H1 (cell line): Measurements from ENCODE around the gene KCNH1. TPM values are rescaled to one million over a fixed set of nuclear protein-coding genes. Genes with fewer than 3 reads are reported as not detected.

Experiments
- CTCF ChIA-PET: fragments of 300-600 bp; sonication (Branson Sonifier 250); formaldehyde crosslinking; loops from one replicate; lab custom pipeline; 2021; ENCODE audit not compliant: partially characterized antibody; lab: Charles Lee
- POLR2A ChIA-PET: fragments of 300-600 bp; sonication (Branson Sonifier 250); formaldehyde crosslinking; loops from one replicate; lab custom pipeline; 2021; ENCODE audit warnings: inconsistent platforms; ENCODE audit not compliant: partially characterized antibody; lab: Charles Lee
- DNase-seq, 2 experiments: peaks; one replicate each; pipeline versions ENCODE4 v3.0.0 to v3.0.0-alpha.2; 2010 to 2022; ENCODE audit warnings: low spot score in 2 of 2, low read depth in 1 of 2, mixed read lengths in 1 of 2
- FAIRE-seq: peaks from 2 replicates; lab custom pipeline; 2011; peaks lifted over from hg19 to GRCh38; lab: Jason Lieb, UNC
- H2AFZ ChIP-seq: 2 replicates; pipeline ENCODE4 v1.8.1; 2012; ENCODE audit warnings: low read length, inconsistent platforms
- H2AK5ac ChIP-seq: 2 replicates; pipeline ENCODE4 v1.6.1; 2013; ENCODE audit warnings: low read depth, low read length
- H2BK120ac ChIP-seq: replicated peaks from 2 replicates; pipeline ENCODE3; 2013; ENCODE audit warnings: low read depth, low read length, inconsistent platforms
- H2BK12ac ChIP-seq: 2 replicates; pipeline ENCODE4 v1.6.1; 2013; ENCODE audit warnings: low read depth, low read length
- H2BK15ac ChIP-seq: 2 replicates; pipeline ENCODE4 v1.6.1; 2013; ENCODE audit warnings: low read length
- H2BK20ac ChIP-seq: 2 replicates; pipeline ENCODE4 v1.6.1; 2013; ENCODE audit warnings: low read length
- H2BK5ac ChIP-seq: 2 replicates; pipeline ENCODE4 v1.6.1; 2013; ENCODE audit warnings: low read depth, low read length
- H3K14ac ChIP-seq: 2 replicates; pipeline ENCODE4 v1.6.1; 2013; ENCODE audit warnings: inconsistent platforms; ENCODE audit not compliant: insufficient read length
- H3K18ac ChIP-seq: 2 replicates; pipeline ENCODE4 v1.6.1; 2013; ENCODE audit warnings: low read length; ENCODE audit errors: extremely low read depth
- H3K23ac ChIP-seq: 2 replicates; pipeline ENCODE4 v1.6.1; 2013; ENCODE audit warnings: inconsistent platforms; ENCODE audit not compliant: insufficient read length
- H3K23me2 ChIP-seq: 2 replicates; pipeline ENCODE4 v1.6.1; 2013; ENCODE audit warnings: low read depth, low read length
- H3K27ac ChIP-seq: 2 replicates; pipeline ENCODE4 v1.6.1; 2011; ENCODE audit warnings: low read depth, low read length, inconsistent platforms
- H3K27me3 ChIP-seq, 4 experiments: replicated peaks in 1 of 4; 1 replicate in 1 of 4; 2 replicates in 3 of 4; pipeline versions ENCODE4 v1.6.1 to v1.8.1; 2011 to 2013; ENCODE audit warnings: low read length in 3 of 4, mild to moderate bottlenecking in 3 of 4, inconsistent platforms in 2 of 4, mixed read lengths in 2 of 4, moderate library complexity in 1 of 4; ENCODE audit not compliant: control insufficient read depth in 3 of 4, insufficient read depth in 3 of 4; ENCODE audit errors: extremely low read depth in 1 of 4
- H3K36me3 ChIP-seq, 4 experiments: 2 replicates each; pipeline versions ENCODE4 v1.6.1 to v1.8.1; 2011 to 2013; ENCODE audit warnings: mild to moderate bottlenecking in 4 of 4, low read length in 3 of 4, moderate library complexity in 2 of 4, control low read depth in 1 of 4, inconsistent platforms in 1 of 4; ENCODE audit not compliant: insufficient read depth in 4 of 4, control insufficient read depth in 2 of 4
- H3K4ac ChIP-seq: replicated peaks from 2 replicates; pipeline ENCODE3; 2013; ENCODE audit warnings: low read length, low read depth, mixed read lengths, inconsistent platforms; ENCODE audit not compliant: insufficient read length
- H3K4me1 ChIP-seq, 4 experiments: replicated peaks in 1 of 4; 1 replicate in 1 of 4; 2 replicates in 3 of 4; pipeline versions ENCODE4 v1.6.1 to v1.8.1; 2011 to 2013; ENCODE audit warnings: low read length in 3 of 4, inconsistent platforms in 2 of 4, mixed read lengths in 1 of 4; ENCODE audit not compliant: insufficient read depth in 4 of 4, control insufficient read depth in 3 of 4
- H3K4me2 ChIP-seq, 2 experiments: 2 replicates each; pipeline versions ENCODE4 v1.6.1 to v1.8.1; 2011 to 2013; ENCODE audit warnings: low read depth in 2 of 2, low read length in 2 of 2, control low read depth in 1 of 2, inconsistent platforms in 1 of 2, mild to moderate bottlenecking in 1 of 2; ENCODE audit not compliant: insufficient read depth in 1 of 2
- H3K4me3 ChIP-seq, 4 experiments: fragments of 200-600, 300-600 bp in 1 of 4; sonication (generic), shearing (Covaris generic), sonication (Bioruptor Twin) in 1 of 4; 2 replicates each; pipeline versions ENCODE4 v1.5.1 to v1.8.1; 2011 to 2016; ENCODE audit warnings: low read length in 4 of 4, low read depth in 3 of 4, control low read depth in 2 of 4, inconsistent platforms in 2 of 4, mild to moderate bottlenecking in 2 of 4, mixed read lengths in 1 of 4, moderate library complexity in 1 of 4; ENCODE audit not compliant: insufficient read depth in 2 of 4; ENCODE audit errors: extremely low read depth in 1 of 4
- H3K56ac ChIP-seq: replicated peaks from 2 replicates; pipeline ENCODE3; 2013; ENCODE audit warnings: low read depth, mild to moderate bottlenecking, mixed read lengths, low read length, inconsistent platforms; ENCODE audit not compliant: insufficient read length
- H3K79me1 ChIP-seq: 2 replicates; pipeline ENCODE4 v1.6.1; 2013; ENCODE audit warnings: low read depth, low read length, control low read depth
- H3K79me2 ChIP-seq, 2 experiments: 2 replicates each; pipeline versions ENCODE4 v1.6.1 to v1.8.1; 2012 to 2013; ENCODE audit warnings: low read length in 2 of 2, mild to moderate bottlenecking in 2 of 2, inconsistent platforms in 1 of 2; ENCODE audit not compliant: insufficient read depth in 2 of 2, control insufficient read depth in 1 of 2
- H3K9ac ChIP-seq, 4 experiments: replicated peaks in 1 of 4; 1 replicate in 1 of 4; 2 replicates in 3 of 4; pipeline versions ENCODE4 v1.6.1 to v1.8.1; 2011 to 2013; ENCODE audit warnings: low read depth in 3 of 4, low read length in 3 of 4, control low read depth in 2 of 4, mild to moderate bottlenecking in 2 of 4, moderate library complexity in 2 of 4, inconsistent platforms in 1 of 4; ENCODE audit errors: extremely low read depth in 1 of 4
- H3K9me3 ChIP-seq, 2 experiments: 2 replicates each; pipeline versions ENCODE4 v1.6.1 to v1.8.1; 2012 to 2013; ENCODE audit warnings: mild to moderate bottlenecking in 2 of 2, moderate library complexity in 2 of 2, control low read depth in 1 of 2, inconsistent platforms in 1 of 2, low read depth in 1 of 2, low read length in 1 of 2, mixed read lengths in 1 of 2; ENCODE audit not compliant: insufficient read depth in 2 of 2
- H4K20me1 ChIP-seq, 2 experiments: replicated peaks in 1 of 2; 2 replicates each; pipeline versions ENCODE3 to v1.8.1; 2011 to 2013; ENCODE audit warnings: inconsistent platforms in 2 of 2, low read length in 2 of 2, mild to moderate bottlenecking in 1 of 2; ENCODE audit not compliant: insufficient read depth in 2 of 2, control insufficient read depth in 1 of 2
- H4K5ac ChIP-seq: 2 replicates; pipeline ENCODE4 v1.6.1; 2013; ENCODE audit warnings: low read length, low read depth, mixed read lengths, inconsistent platforms; ENCODE audit not compliant: insufficient read length
- H4K8ac ChIP-seq: 2 replicates; pipeline ENCODE4 v1.8.0; 2013; ENCODE audit warnings: mild to moderate bottlenecking, moderate library complexity, low read length, inconsistent platforms; ENCODE audit not compliant: insufficient read depth; ENCODE audit errors: extremely low read depth
- H4K91ac ChIP-seq: replicated peaks from 2 replicates; pipeline ENCODE3; 2013; ENCODE audit warnings: low read length, mixed read lengths, inconsistent platforms; ENCODE audit not compliant: insufficient read length
- CHD1 ChIP-seq: IDR thresholded peaks from 2 replicates; pipeline ENCODE4 v1.6.1; 2012; ENCODE audit warnings: low read depth, low read length, improper control_type of control experiment
- EGR1 ChIP-seq: IDR thresholded peaks from 2 replicates; pipeline ENCODE4 v1.6.1; 2011; ENCODE audit warnings: low read depth, low read length, borderline replicate concordance
- FOSL1 ChIP-seq: IDR thresholded peaks from 2 replicates; pipeline ENCODE4 v1.6.1; 2011; ENCODE audit warnings: mild to moderate bottlenecking, low read depth, low read length, moderate library complexity; ENCODE audit not compliant: insufficient read depth
- NANOG ChIP-seq: IDR thresholded peaks from 2 replicates; pipeline ENCODE4 v1.6.1; 2011; ENCODE audit warnings: low read length, low read depth, mild to moderate bottlenecking, inconsistent platforms; ENCODE audit not compliant: insufficient read depth, poor library complexity, severe bottlenecking
- NRF1 ChIP-seq: IDR thresholded peaks from 2 replicates; pipeline ENCODE4 v1.6.1; 2011; ENCODE audit warnings: mild to moderate bottlenecking, low read depth, low read length, improper control_type of control experiment
- RBBP5 ChIP-seq: IDR thresholded peaks from 2 replicates; pipeline ENCODE4 v1.7.1; 2012; ENCODE audit warnings: low read depth, mild to moderate bottlenecking, inconsistent platforms, low read length, moderate library complexity, borderline replicate concordance
- SRF ChIP-seq: IDR thresholded peaks from 2 replicates; pipeline ENCODE4 v1.6.1; 2011; ENCODE audit warnings: mild to moderate bottlenecking, low read depth, low read length, moderate library complexity
- WGBS, 2 experiments: shearing (Covaris generic) in 1 of 2; methylation state at CpG; one replicate each; pipeline versions ENCODE4 v1.1.6 to v1.1.7; 2013 to 2015; ENCODE audit warnings: low lambda C conversion rate in 2 of 2, mixed read lengths in 2 of 2, inconsistent platforms in 1 of 2, low coverage in 1 of 2, missing lambda C conversion rate in 1 of 2; ENCODE audit not compliant: insufficient replicate concordance in 2 of 2, insufficient coverage in 1 of 2, insufficient read length in 1 of 2; ENCODE audit errors: extremely low coverage in 1 of 2, missing lambda C conversion rate in 1 of 2; 5-methylcytosine and 5-hydroxymethylcytosine counted together
- polyA plus RNA-seq, 7 experiments: library from polyadenylated mRNA; depleted of rRNA in 3 of 7; stranded (reverse) in 5 of 7; unstranded in 2 of 7; fragments of >200 nt in 5 of 7; fragments of 200-250 nt in 2 of 7; gene quantifications; 1 replicate in 5 of 7; 2 replicates in 1 of 7; 4 replicates in 1 of 7; pipeline versions ENCODE4 v1.2.1 to v1.2.3, GENCODE V29; 2011 to 2013; ENCODE audit warnings: missing spikeins in 2 of 7, mixed read lengths in 2 of 7
- total RNA-seq: library from RNA; stranded (reverse); fragmentation: NEBNext Ultra II Directional; extraction: Animal tissue kit (Norgen Biotek cat#: 25700); gene quantifications from 2 replicates; pipeline ENCODE4 v1.2.1, GENCODE V29; 2021
- TF ChIP-seq, protein P1 (sequence below): IDR thresholded peaks from 2 replicates; pipeline ENCODE4 v1.6.1; 2011; ENCODE audit warnings: low read depth, mild to moderate bottlenecking, low read length; ENCODE audit not compliant: insufficient read depth
- TF ChIP-seq, protein P2 (sequence below): IDR thresholded peaks from 2 replicates; pipeline ENCODE4 v1.6.1; 2012; ENCODE audit warnings: inconsistent platforms

Gene KCNH1
- total and polyA plus RNA-seq, 2 of the 8 experiments (the other 6 are each of a cell fraction or from before 2014, with no cell fraction given) = 0.27 to 0.34 TPM

DNA sequence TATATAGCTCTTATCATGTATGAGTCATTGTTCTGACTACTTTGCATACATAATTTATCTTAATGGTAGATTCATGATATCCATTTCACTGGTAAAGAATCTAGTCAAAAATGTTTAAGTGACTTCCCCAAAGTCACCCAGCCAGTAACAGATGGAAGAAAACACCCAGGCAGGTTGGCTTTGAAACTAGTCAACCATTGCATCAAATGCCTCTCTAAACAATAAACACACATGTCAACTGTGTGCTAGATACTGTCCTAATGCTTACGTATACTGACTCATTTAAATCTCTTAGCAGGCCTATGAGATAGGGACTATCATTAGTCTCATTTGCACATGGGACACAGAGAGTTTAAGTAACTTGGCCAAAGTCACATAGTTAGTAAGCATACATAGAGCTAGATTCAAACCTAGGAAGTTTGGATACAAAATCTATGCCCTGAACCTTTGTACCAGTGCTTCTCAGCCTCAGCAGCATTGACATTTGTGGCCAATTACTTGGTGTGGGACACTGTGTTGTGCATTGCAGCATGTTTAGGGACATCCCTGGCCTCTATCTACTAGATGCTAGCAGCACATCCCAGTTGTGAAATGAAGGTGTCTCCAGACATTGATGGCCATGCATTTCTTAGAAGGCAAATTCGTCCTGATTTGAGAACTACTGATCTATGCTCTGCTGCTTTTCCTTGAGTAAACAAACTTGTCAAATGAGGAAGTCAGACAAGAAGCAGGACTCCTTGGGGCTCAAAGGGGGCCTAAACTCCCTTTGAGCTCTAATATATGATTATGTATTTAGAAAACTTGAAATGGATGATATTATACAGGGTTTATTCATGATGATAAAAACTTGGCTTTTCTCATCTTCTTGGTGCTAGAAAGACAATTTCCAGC is 316.3 kb downstream of the KCNH1 start:
- Histone ChIP-seq H3K4ac (no peak overlapping the region), H2BK15ac (no peak overlapping the region), H2BK5ac (no peak overlapping the region), H4K5ac (no peak overlapping the region), H2BK20ac (no peak overlapping the region), H3K4me1 (no peaks in the 10 kb centered on the region), H3K23ac (no peak overlapping the region), H4K20me1 (no peaks in the 10 kb centered on the region), H3K4me3 (no peak overlapping the region), H3K79me2 (no peaks in the 10 kb centered on the region), H2BK12ac (no peak overlapping the region), H2BK120ac (no peak overlapping the region), H3K9ac (no peak overlapping the region), H4K8ac (no peak overlapping the region), H2AFZ (no peak overlapping the region), H3K56ac (no peak overlapping the region), H3K18ac (no peak overlapping the region), H3K23me2 (no peaks in the 10 kb centered on the region), H3K27ac (no peak overlapping the region), H4K91ac (no peak overlapping the region), H3K36me3 (no peaks in the 10 kb centered on the region), H3K79me1 (no peaks in the 10 kb centered on the region), H3K14ac (no peak overlapping the region), H3K9me3 (no peaks in the 10 kb centered on the region), H3K27me3 (no peaks in the 10 kb centered on the region), H3K4me2 (no peak overlapping the region), H2AK5ac (no peak overlapping the region)
- WGBS, 2 experiments = 96% methylated on average over 2 of the region's 2 CpGs; no CpG with 5 or more reads in 1 of the 2 experiments
- CTCF ChIA-PET = interaction anchor here (2.2 kb wide), 1 partner anchor 13 kb away, joined by 6 read pairs; no protein-coding TSS in a partner anchor
- POLR2A ChIA-PET = no interaction called here
- no peak for DNase-seq
- no peak for FAIRE-seq
- TF ChIP-seq NRF1 = no peak
- no peak for TF ChIP-seq SRF
- TF ChIP-seq RBBP5 = no peak
- TF ChIP-seq FOSL1 = no peak
- no peak for TF ChIP-seq EGR1
- no peak for TF ChIP-seq CHD1
- TF ChIP-seq NANOG = no peak
- TF ChIP-seq, protein P1, sequence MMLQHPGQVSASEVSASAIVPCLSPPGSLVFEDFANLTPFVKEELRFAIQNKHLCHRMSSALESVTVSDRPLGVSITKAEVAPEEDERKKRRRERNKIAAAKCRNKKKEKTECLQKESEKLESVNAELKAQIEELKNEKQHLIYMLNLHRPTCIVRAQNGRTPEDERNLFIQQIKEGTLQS = no peak
- TF ChIP-seq, protein P2, sequence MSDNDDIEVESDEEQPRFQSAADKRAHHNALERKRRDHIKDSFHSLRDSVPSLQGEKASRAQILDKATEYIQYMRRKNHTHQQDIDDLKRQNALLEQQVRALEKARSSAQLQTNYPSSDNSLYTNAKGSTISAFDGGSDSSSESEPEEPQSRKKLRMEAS = no peak
